ENCODE data around the gene FIZ1.

Gene FIZ1

DNA sequence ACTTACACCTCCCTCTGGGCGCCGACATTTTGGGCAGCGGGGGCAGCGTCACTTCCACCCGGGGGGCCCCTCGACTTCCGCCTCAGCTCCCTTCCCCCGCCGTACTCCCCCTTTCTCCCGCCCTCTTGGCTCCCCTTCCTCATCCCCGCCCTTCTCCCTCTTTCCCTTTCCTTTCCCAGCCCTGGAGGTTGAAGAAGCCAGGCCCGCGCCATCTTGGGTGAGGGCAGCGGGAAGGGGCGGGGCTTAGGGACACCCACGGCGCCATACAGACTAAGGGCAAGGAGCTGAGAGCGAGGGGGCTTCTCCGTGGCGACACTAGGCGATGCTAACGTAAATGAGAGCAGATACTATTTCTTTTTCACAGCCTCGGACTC, at the start of gene FIZ1:
FIZ1 (minus strand) TSS at position 50 of the 374 bp plus-strand sequence. CDS start 1,652 bp downstream, outside the sequence.
- peak; percentile 93 to 94 for DNase-seq (ENCODE audit: low read depth in 2 of 2)

GRCh38 chr19:55648585-55649267, 49.4 kb upstream of the FIZ1 start:
- DNase-seq (ENCODE audit: low read depth in 2 of 2) = no peak

DNA sequence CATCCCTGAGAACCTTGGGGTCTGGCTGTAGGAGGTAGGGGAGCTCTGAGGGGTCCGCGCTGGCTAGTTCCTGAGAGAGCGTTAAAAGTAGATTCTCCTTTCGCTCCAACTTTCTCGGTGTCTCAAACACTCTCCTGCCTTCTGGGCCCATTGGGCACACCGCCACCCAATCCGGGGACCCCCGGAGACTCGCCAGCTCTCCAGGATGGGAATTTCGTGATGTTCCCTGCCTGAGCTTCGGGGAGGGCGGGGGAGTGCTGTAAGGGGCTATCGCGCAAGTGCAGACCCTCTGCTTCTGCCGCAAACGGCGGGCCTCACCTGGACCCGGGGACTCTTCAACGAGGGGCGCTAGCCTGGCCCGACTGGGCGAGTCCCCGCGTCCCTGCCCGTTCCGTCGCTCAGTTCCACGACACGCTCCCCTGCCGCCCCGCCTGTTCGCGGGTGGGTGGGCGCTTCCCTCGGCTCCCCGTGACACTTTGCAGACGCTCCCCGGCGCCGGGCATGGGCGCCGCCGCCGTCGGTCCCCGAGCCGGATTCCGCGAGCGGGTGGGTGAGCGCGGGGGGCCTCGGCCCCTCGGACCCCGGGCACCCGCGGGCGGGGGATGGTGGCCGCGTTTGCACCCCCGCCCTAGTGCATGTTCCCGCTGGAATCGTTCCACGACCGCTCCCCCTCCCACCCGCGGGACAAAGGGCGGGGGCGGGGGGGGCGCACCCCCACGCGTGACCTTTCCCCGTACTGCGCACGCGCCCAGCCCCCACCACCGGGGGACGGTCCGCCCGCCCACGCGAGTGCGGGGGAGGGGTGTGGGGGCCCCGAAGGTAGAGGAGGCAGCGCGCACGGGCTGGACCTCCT, 48.6 kb upstream of the FIZ1 start, which contains the start of gene CCDC106:
CCDC106 (plus strand) TSS at position 481 of the 853 bp plus-strand sequence. CDS start 835 bp downstream, outside the sequence.
- DNase-seq (ENCODE audit: low read depth in 2 of 2) = no peak

DNA sequence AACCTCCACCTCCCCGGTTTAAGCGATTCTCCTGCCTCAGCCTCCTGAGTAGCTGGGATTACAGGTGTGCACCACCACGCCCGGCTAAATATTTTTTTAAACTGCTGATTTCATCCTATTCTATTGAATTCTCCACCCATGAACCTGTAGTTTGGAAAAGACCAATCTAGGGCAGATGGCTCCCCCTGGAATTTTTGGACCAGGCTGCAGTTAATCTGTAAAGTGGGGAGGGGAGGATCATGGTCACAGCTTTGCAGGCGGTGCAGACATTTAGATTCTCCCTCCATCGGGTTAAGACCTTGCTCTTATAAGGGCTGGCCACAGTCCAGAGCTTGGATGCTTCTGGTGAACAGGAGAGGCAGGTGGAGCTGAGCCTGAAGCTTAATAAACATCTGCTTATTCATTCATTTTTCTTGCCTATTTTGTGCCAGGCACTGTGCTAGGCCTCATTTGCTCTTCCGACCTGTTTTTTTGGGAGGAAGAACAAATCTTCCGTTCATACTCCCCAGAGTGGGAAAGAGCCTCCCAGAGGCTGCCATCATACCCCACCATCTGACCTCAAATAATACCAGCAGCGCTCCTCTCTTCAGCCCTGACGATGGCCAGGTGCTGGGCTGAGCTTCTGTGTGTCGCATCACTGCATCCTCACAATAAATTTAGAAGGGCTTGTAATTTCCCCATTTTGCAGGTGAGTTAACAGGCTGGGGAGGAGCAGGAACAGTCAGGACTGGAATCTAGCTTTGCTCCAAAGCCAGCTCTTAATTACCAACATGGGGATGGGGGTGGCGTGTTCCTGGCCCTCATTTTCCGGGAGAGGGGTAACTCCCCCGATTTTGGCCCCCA, 47.8 kb upstream of the FIZ1 start:
- no peak for DNase-seq (ENCODE audit: low read depth in 2 of 2)

- DNase-seq (ENCODE audit: low read depth in 2 of 2) = no peak
Measured at GRCh38 chr19:55645512-55645881, 46.2 kb upstream of the FIZ1 start.

GRCh38 chr19:55644842-55645511, 45.7 kb upstream of the FIZ1 start:
- DNase-seq (ENCODE audit: low read depth in 2 of 2) = no peak

DNA sequence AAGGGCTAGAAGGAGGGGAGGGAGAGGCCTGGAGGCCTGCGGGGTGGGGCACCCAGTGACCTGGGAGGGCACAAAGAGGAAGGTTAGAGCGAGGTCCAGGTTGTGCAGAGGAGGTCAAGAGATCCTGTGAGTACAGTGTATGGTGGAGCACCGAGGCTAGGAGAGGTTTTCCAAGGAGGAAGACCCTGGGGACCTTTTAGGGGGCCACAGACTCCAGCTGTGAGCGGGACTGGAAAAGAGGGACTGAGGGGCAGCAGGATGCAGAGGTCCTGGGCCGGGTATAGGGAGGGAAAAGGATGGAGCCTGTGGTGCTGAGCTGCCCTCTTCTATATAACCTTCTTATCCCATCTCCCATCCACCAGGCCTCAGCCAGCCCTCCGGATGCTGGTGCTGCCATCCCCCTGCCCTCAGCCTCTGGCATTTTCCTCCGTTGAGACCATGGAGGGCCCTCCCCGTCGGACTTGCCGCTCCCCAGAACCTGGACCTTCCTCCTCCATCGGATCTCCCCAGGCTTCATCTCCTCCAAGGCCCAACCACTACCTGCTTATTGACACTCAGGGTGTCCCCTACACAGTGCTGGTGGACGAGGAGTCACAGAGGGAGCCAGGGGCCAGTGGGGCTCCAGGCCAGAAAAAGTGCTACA, 45.0 kb upstream of the FIZ1 start:
- no peak for DNase-seq (ENCODE audit: low read depth in 2 of 2)

DNA sequence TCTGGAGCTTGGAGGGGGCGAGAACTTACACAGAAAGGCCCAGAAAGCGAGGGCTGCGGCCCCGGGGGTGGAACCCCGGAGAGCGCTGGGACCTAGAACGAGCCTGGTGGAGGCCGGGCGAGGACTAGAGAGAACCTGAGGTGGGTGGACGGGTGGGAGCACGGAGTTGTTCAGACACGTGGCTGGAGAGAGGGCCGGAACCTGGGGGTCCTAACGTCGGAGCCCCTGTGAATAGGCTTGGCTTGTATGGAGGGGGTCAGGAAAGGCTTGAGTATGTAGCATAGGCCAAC, 44.5 kb upstream of the FIZ1 start:
- no peak for DNase-seq (ENCODE audit: low read depth in 2 of 2)

GRCh38 chr19:55643003-55643886, 43.9 kb upstream of the FIZ1 start, which contains the start of gene ZNF581:
ZNF581 (plus strand) TSS chr19:55643649; CDS start chr19:55644572, 923 bp downstream.
- DNase-seq (ENCODE audit: low read depth in 2 of 2) = peak; percentile 70 to 75

GRCh38 chr19:55642153-55643002, 43.1 kb upstream of the FIZ1 start:
- no peak for DNase-seq (ENCODE audit: low read depth in 2 of 2)

- no peak for DNase-seq (ENCODE audit: low read depth in 2 of 2)
Measured at GRCh38 chr19:55641426-55642152, 42.3 kb upstream of the FIZ1 start.

DNA sequence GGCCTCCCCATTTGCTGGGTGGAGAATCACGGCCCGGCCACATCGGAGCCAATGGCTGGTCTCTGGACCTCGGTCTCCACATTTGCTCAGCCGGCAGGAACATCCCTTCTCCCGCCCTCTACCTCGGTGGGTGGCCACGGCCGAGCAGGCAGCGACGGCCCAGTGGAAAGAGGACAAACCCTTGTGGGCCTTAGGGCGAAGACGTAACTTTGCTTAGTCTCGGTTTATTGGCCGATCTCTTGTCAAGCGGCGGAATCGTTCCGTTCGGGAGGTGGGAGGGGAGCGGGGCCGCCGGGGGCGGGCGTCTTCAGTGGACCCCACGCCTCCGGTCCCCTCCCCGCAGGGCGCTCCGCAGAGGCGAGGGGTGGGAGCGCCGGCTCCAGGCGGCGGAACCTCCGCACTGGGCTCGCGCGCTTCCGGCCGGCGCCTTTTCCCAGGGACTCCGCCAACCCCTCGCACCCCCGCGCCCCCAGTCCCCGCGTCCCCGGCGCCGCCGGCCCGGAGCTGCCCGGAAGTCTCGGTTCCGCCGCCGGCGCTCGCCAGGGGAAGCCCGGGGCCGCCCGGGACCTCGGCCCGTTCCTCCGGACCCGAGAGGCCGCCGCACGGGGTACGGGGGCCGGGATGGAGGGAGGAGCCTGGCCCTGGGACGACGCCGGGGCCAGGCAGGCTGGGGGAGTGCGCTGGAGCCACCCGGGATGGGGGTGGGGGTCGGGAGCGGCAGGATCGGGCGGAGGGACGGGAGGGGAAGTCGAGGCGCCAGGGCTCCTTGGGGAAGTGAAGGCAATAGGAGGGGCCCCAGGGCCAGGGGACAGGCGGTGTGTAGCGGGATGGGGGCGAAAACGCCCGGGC, 41.5 kb upstream of the FIZ1 start, which contains the start of gene ZNF580:
ZNF580 (plus strand) TSS at position 426 of the 849 bp plus-strand sequence. CDS start 1,507 bp downstream, outside the sequence.
- peak; percentile 56 to 64 for DNase-seq (ENCODE audit: low read depth in 2 of 2)

DNA sequence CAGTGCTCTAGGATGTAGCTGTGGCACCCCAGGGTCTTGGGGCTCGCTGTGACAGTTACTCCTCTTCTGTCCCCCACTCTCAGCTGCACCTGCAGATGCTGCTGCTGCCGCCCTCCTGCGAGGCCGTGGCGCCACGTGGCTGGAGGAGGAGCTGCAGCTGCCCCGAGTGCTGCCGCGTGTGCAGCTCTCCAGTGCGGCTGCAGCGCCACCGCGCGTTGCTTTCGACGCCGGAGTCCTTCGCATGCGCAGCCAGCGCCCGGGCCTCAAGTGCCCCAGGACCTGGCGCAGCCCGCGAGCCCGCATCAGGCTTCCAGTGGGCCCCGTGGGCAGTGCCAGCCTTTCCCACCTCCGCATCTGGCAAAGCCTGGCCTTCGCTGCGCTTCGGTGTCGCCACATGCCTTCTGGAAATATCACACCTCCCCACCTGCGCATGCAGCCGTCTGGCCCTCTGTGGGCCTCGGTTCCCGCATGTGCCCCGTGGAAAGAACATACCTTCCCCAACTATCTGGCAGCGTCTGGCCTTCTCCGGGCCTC, 40.8 kb upstream of the FIZ1 start:
- DNase-seq (ENCODE audit: low read depth in 2 of 2) = peak; percentile 63 to 65

- DNase-seq (ENCODE audit: low read depth in 2 of 2) = peak in 1 of 2 donors; percentile 59
Measured at GRCh38 chr19:55638864-55639359, 39.6 kb upstream of the FIZ1 start.

GRCh38 chr19:55637534-55637933, 38.2 kb upstream of the FIZ1 start:
- no peak for DNase-seq (ENCODE audit: low read depth in 2 of 2)

- DNase-seq (ENCODE audit: low read depth in 2 of 2) = no peak
Measured at GRCh38 chr19:55636723-55637122, 37.4 kb upstream of the FIZ1 start.
